ENCODE measurements around the gene KRTAP5-1. TPM values are rescaled to one million over a fixed set of nuclear protein-coding genes. Genes with fewer than 3 reads are reported as not detected.
"Not testable (repeated sequence)": the region's sequence is repeated elsewhere in the genome, so short reads cannot be mapped to it uniquely, and the experiment has no call there.

Gene KRTAP5-1
- total and polyA plus RNA-seq, 7 donors, result not detected

- Histone ChIP-seq H3K9me3 (no peaks in the 10 kb centered on the region), H3K36me3 (no peaks in the 10 kb centered on the region), H3K4me1 (no peaks in the 10 kb centered on the region), H3K4me3 (no peak overlapping the region), H3K27ac (no peak overlapping the region), H3K27me3 (peaks cover 0 to 32% (median 0%) of the 10 kb centered on the region in 3 donors)
- intact Hi-C loops (cut with DNase I), result no loop called here
- TF ChIP-seq EP300 (IDR thresholded peaks at IDR 0.05), result no peak
- 83 to 91% methylated on average over 10 of the region's 10 CpGs for WGBS, 2 donors
- no peak for DNase-seq
Observed at GRCh38 chr11:1618231-1618630, 33.1 kb upstream of the KRTAP5-1 start.

GRCh38 chr11:1608363-1608762, 23.3 kb upstream of the KRTAP5-1 start, which contains the start of gene KRTAP5-3:
Gene KRTAP5-3, minus strand, starts transcription at chr11:1608463. Its CDS starts 78 bp downstream, at chr11:1608385.
- intact Hi-C loops (cut with DNase I), result no loop called here
- no peaks in the 10 kb centered on the region for H3K4me1 ChIP-seq
- 54 to 71% methylated on average over 4 of the region's 4 CpGs for WGBS, 2 donors
- no peaks in the 10 kb centered on the region for H3K9me3 ChIP-seq
- H3K36me3 ChIP-seq, result no peaks in the 10 kb centered on the region
- TF ChIP-seq POLR2AphosphoS5 (IDR thresholded peaks at IDR 0.05) (no peak), POLR2A (IDR thresholded peaks at IDR 0.05) (no peak), EP300 (IDR thresholded peaks at IDR 0.05) (no peak)
- H3K27ac ChIP-seq, result no peak within 1 kb of the TSS
- peaks cover 0 to 51% (median 17%) of the 10 kb centered on the region in 3 donors for H3K27me3 ChIP-seq
- no peak within 1 kb of the TSS for H3K4me3 ChIP-seq
- DNase-seq, result no peak

GRCh38 chr11:1607901-1608300, 22.8 kb upstream of the KRTAP5-1 start:
- intact Hi-C loops (cut with DNase I); H3K4me1 ChIP-seq; H3K36me3 ChIP-seq; H3K27ac ChIP-seq; DNase-seq; H3K9me3 ChIP-seq; H3K4me3 ChIP-seq: not testable (repeated sequence)
- WGBS, 2 donors, result 41 to 48% methylated on average over 5 of the region's 5 CpGs
- peaks cover 0 to 51% (median 17%) of the 10 kb centered on the region in 3 donors for H3K27me3 ChIP-seq

- intact Hi-C loops (cut with DNase I), result not testable (repeated sequence)
- WGBS, 2 donors, result 55 to 83% methylated on average over 18 of the region's 18 CpGs
Observed at GRCh38 chr11:1607156-1607845, 22.2 kb upstream of the KRTAP5-1 start.

GRCh38 chr11:1605923-1606322, 20.8 kb upstream of the KRTAP5-1 start:
- H3K27ac ChIP-seq; H3K36me3 ChIP-seq; H3K9me3 ChIP-seq; H3K4me1 ChIP-seq; intact Hi-C loops (cut with DNase I); H3K4me3 ChIP-seq: not testable (repeated sequence)
- WGBS, 2 donors, result 81 to 85% methylated on average over 13 of the region's 13 CpGs
- DNase-seq, result peak; percentile 17
- H3K27me3 ChIP-seq, result peaks cover 0 to 51% (median 17%) of the 10 kb centered on the region in 3 donors

More at GRCh38 chr11:1607156-1607845, 22.2 kb upstream of the KRTAP5-1 start:
- H3K9me3 ChIP-seq, H3K36me3 ChIP-seq, H3K27ac ChIP-seq, DNase-seq, H3K4me3 ChIP-seq, H3K4me1 ChIP-seq: not testable (repeated sequence)
- H3K27me3 ChIP-seq, result peaks cover 0 to 50% (median 17%) of the 10 kb centered on the region in 3 donors

GRCh38 chr11:1604711-1605110, 19.6 kb upstream of the KRTAP5-1 start:
- TF ChIP-seq CTCF (IDR thresholded peaks at IDR 0.05) (no peak), EP300 (IDR thresholded peaks at IDR 0.05) (no peak), POLR2AphosphoS5 (IDR thresholded peaks at IDR 0.05) (no peak), POLR2A (IDR thresholded peaks at IDR 0.05) (no peak)

GRCh38 chr11:1604181-1604580, 19.1 kb upstream of the KRTAP5-1 start:
- intact Hi-C loops (cut with DNase I), result no loop called here
- Histone ChIP-seq H3K4me1 (no peaks in the 10 kb centered on the region), H3K27ac (no peak overlapping the region), H3K36me3 (no peaks in the 10 kb centered on the region), H3K27me3 (peaks cover 0 to 46% (median 12%) of the 10 kb centered on the region in 3 donors), H3K9me3 (no peaks in the 10 kb centered on the region), H3K4me3 (no peak overlapping the region)
- TF ChIP-seq POLR2AphosphoS5 (IDR thresholded peaks at IDR 0.05), result no peak
- no peak for TF ChIP-seq CTCF (IDR thresholded peaks at IDR 0.05)
- no peak for TF ChIP-seq EP300 (IDR thresholded peaks at IDR 0.05)
- TF ChIP-seq POLR2A (IDR thresholded peaks at IDR 0.05), result no peak
- 92 to 95% methylated on average over 11 of the region's 11 CpGs for WGBS, 2 donors
- DNase-seq, result peak; percentile 43

More at GRCh38 chr11:1604711-1605110, 19.6 kb upstream of the KRTAP5-1 start:
- Histone ChIP-seq H3K36me3 (no peaks in the 10 kb centered on the region), H3K4me3 (no peak overlapping the region), H3K27ac (no peak overlapping the region), H3K9me3 (no peaks in the 10 kb centered on the region), H3K4me1 (no peaks in the 10 kb centered on the region), H3K27me3 (peaks cover 0 to 51% (median 17%) of the 10 kb centered on the region in 3 donors)
- WGBS, 2 donors, result 89 to 94% methylated on average over 7 of the region's 7 CpGs
- no peak for DNase-seq
- intact Hi-C loops (cut with DNase I), result no loop called here

Data from sigmoid colon (tissue), 7 donors.